H9 (cell line): ENCODE measurements around the gene THAP2. TPM values are rescaled to one million over a fixed set of nuclear protein-coding genes. Genes with fewer than 3 reads are reported as not detected.
"Not testable (repeated sequence)": the region's sequence is repeated elsewhere in the genome, so short reads cannot be mapped to it uniquely, and the experiment has no call there.

ENCODE experiments used
- DNase-seq: peaks from one replicate; pipeline ENCODE4 v3.0.0-alpha.2; 2017
- H2AFZ ChIP-seq: one replicate; pipeline ENCODE4 v1.6.1; 2013; ENCODE audit warnings: mild to moderate bottlenecking, low read length, control low read depth, moderate library complexity
- H2AK5ac ChIP-seq: 2 replicates; pipeline ENCODE4 v1.6.1; 2013; ENCODE audit warnings: low read length, control low read depth, mixed read lengths; ENCODE audit not compliant: insufficient read length
- H2BK120ac ChIP-seq: one replicate; pipeline ENCODE4 v1.6.1; 2013; ENCODE audit warnings: low read depth, mild to moderate bottlenecking, low read length, control low read depth, inconsistent platforms; ENCODE audit not compliant: poor library complexity, severe bottlenecking
- H2BK12ac ChIP-seq: 2 replicates; pipeline ENCODE4 v1.6.1; 2013; ENCODE audit warnings: low read length, control low read depth, mixed read lengths, low read depth; ENCODE audit not compliant: insufficient read length
- H2BK15ac ChIP-seq: 2 replicates; pipeline ENCODE4 v1.6.1; 2013; ENCODE audit warnings: low read depth, low read length, control low read depth
- H2BK20ac ChIP-seq: one replicate; pipeline ENCODE4 v1.6.1; 2013; ENCODE audit warnings: low read depth, mild to moderate bottlenecking, low read length, control low read depth, inconsistent platforms; ENCODE audit not compliant: poor library complexity, severe bottlenecking
- H2BK5ac ChIP-seq: 2 replicates; pipeline ENCODE4 v1.6.1; 2013; ENCODE audit warnings: low read length, control low read depth, mixed read lengths; ENCODE audit not compliant: insufficient read length
- H3K14ac ChIP-seq: 2 replicates; pipeline ENCODE4 v1.6.1; 2013; ENCODE audit warnings: low read length, control low read depth; ENCODE audit not compliant: insufficient read depth
- H3K18ac ChIP-seq: 2 replicates; pipeline ENCODE4 v1.6.1; 2013; ENCODE audit warnings: low read depth, mild to moderate bottlenecking, mixed read lengths, low read length, control low read depth; ENCODE audit not compliant: insufficient read length
- H3K23ac ChIP-seq: 2 replicates; pipeline ENCODE4 v1.6.1; 2013; ENCODE audit warnings: low read length, control low read depth, mixed read lengths, low read depth; ENCODE audit not compliant: insufficient read length
- H3K23me2 ChIP-seq: 2 replicates; pipeline ENCODE4 v1.6.1; 2013; ENCODE audit warnings: low read depth, mild to moderate bottlenecking, mixed read lengths, low read length, control low read depth; ENCODE audit not compliant: insufficient read length, poor library complexity, severe bottlenecking
- H3K27ac ChIP-seq: 2 replicates; pipeline ENCODE4 v1.5.1; 2013; ENCODE audit warnings: low read length, control low read depth, mixed read lengths, low read depth; ENCODE audit not compliant: insufficient read length
- H3K27me3 ChIP-seq: 2 replicates; pipeline ENCODE4 v1.6.1; 2013; ENCODE audit warnings: low read length, control low read depth, inconsistent platforms; ENCODE audit not compliant: insufficient read depth
- H3K4ac ChIP-seq: 2 replicates; pipeline ENCODE4 v1.6.1; 2013; ENCODE audit warnings: low read depth, mild to moderate bottlenecking, control low read depth, inconsistent platforms, low read length, moderate library complexity
- H3K4me1 ChIP-seq: 2 replicates; pipeline ENCODE4 v1.6.1; 2013; ENCODE audit warnings: low read length, control low read depth, inconsistent platforms; ENCODE audit not compliant: insufficient read depth
- H3K4me2 ChIP-seq: 2 replicates; pipeline ENCODE4 v1.6.1; 2013; ENCODE audit warnings: low read length, control low read depth, mixed read lengths; ENCODE audit not compliant: insufficient read length, insufficient read depth
- H3K56ac ChIP-seq: 2 replicates; pipeline ENCODE4 v1.6.1; 2013; ENCODE audit warnings: low read depth, mild to moderate bottlenecking, mixed read lengths, low read length, control low read depth; ENCODE audit not compliant: insufficient read length
- H3K79me1 ChIP-seq: 2 replicates; pipeline ENCODE4 v1.6.1; 2013; ENCODE audit warnings: low read depth, mild to moderate bottlenecking, moderate library complexity, low read length, control low read depth, inconsistent platforms; ENCODE audit not compliant: insufficient read depth, poor library complexity, severe bottlenecking
- H3K79me2 ChIP-seq: 2 replicates; pipeline ENCODE4 v1.6.1; 2013; ENCODE audit warnings: low read length, control low read depth, inconsistent platforms; ENCODE audit not compliant: insufficient read depth
- H3K9ac ChIP-seq: 2 replicates; pipeline ENCODE4 v1.6.1; 2013; ENCODE audit warnings: low read length, control low read depth, mixed read lengths; ENCODE audit not compliant: insufficient read length; ENCODE audit errors: extremely low read depth
- H3K9me3 ChIP-seq: one replicate; pipeline ENCODE4 v1.6.1; 2013; ENCODE audit warnings: low read depth, low read length, inconsistent platforms; ENCODE audit not compliant: control insufficient read depth
- H3T11ph ChIP-seq: one replicate; pipeline ENCODE4 v1.6.1; 2013; ENCODE audit warnings: mild to moderate bottlenecking, low read length, control low read depth, inconsistent platforms
- H4K20me1 ChIP-seq: one replicate; pipeline ENCODE4 v1.6.1; 2013; ENCODE audit not compliant: control insufficient read depth, insufficient read length, insufficient read depth
- H4K5ac ChIP-seq: 2 replicates; pipeline ENCODE4 v1.6.1; 2013; ENCODE audit warnings: low read depth, mild to moderate bottlenecking, mixed read lengths, low read length, control low read depth; ENCODE audit not compliant: insufficient read length
- H4K8ac ChIP-seq: replicated peaks from 2 replicates; pipeline ENCODE4 v1.6.1; 2013; ENCODE audit warnings: low read length, control low read depth, mixed read lengths, low read depth; ENCODE audit not compliant: insufficient read length
- H4K91ac ChIP-seq: 2 replicates; pipeline ENCODE4 v1.6.1; 2013; ENCODE audit warnings: low read depth, mild to moderate bottlenecking, moderate library complexity, mixed read lengths, low read length, control low read depth; ENCODE audit not compliant: insufficient read length
- H3K27ac Mint-ChIP-seq, 3 experiments: 2 replicates in 2 of 3; 3 replicates in 1 of 3; pipeline ENCODE4 v1.8.0; 2020 to 2021; ENCODE audit warnings: mixed read lengths in 3 of 3, mild to moderate bottlenecking in 1 of 3, moderate library complexity in 1 of 3
- H3K27me3 Mint-ChIP-seq: 2 replicates; pipeline ENCODE4 v1.8.0; 2021; ENCODE audit warnings: low read depth, mild to moderate bottlenecking, moderate library complexity, mixed read lengths
- H3K36me3 Mint-ChIP-seq, 3 experiments: 2 replicates in 2 of 3; 3 replicates in 1 of 3; pipeline ENCODE4 v1.8.0; 2020 to 2021; ENCODE audit warnings: low read depth in 3 of 3, mixed read lengths in 3 of 3; ENCODE audit not compliant: insufficient read depth in 1 of 3
- H3K4me1 Mint-ChIP-seq, 2 experiments: 2 replicates each; pipeline ENCODE4 v1.8.0; 2020; ENCODE audit warnings: mixed read lengths in 2 of 2
- H3K4me3 Mint-ChIP-seq, 2 experiments: 2 replicates in 1 of 2; 3 replicates in 1 of 2; pipeline ENCODE4 v1.8.0; 2020 to 2021; ENCODE audit warnings: mild to moderate bottlenecking in 2 of 2, mixed read lengths in 2 of 2, moderate library complexity in 1 of 2
- H3K9me3 Mint-ChIP-seq, 2 experiments: 2 replicates in 1 of 2; 3 replicates in 1 of 2; pipeline ENCODE4 v1.8.0; 2020; ENCODE audit warnings: mild to moderate bottlenecking in 2 of 2, mixed read lengths in 2 of 2, moderate library complexity in 1 of 2
- CTCF ChIP-seq: fragments of 200-600 bp; sonication (generic); conservative IDR thresholded peaks from 3 replicates; pipeline ENCODE4 v1.8.0; 2021; ENCODE audit warnings: antibody characterized with exemption, mild to moderate bottlenecking
- WGBS: extraction: QIAGEN DNeasy Blood & Tissue Kit; methylation state at CpG from one replicate; pipeline ENCODE4 v1.1.7; 2013; ENCODE audit warnings: missing lambda C conversion rate, low lambda C conversion rate, mixed read lengths; ENCODE audit not compliant: insufficient read length; ENCODE audit errors: extremely low coverage; 5-methylcytosine and 5-hydroxymethylcytosine counted together
- total RNA-seq: library from RNA; stranded (reverse); gene quantifications from 2 replicates; pipeline ENCODE4 v1.2.1, GENCODE V29; 2021

The THAP2 gene
- total RNA-seq, 1 experiment from 2014 or later, result 3.7 TPM

DNA sequence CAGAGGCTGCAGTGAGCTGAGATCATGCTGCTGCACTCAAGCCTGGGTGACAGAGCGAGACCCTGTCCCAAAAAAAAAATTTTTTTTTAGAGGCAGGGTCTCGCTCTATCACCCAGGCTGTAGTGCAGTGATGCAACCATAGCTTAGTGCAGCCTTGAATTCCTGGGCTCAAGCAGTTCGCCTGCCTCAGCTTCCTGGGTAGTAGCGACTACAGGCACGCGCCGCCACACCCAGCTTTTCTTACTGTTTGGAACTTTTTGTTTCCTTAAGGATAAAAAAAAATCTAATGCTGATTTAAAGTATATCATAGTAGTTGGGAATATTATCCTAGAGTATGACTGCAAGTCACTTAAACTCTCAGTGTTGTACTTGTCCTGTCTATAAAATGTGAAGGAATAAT is 29.0 kb downstream of the THAP2 start:
- peaks cover under 1 to 2% of the 10 kb centered on the region in 2 experiments; a peak in 3 of 4 replicates for H3K4me1 Mint-ChIP-seq
- Histone ChIP-seq H3K56ac (no peak overlapping the region), H2BK15ac (no peak overlapping the region), H3K27ac (no peak overlapping the region), H2AFZ (no peak overlapping the region), H3K79me2 (no peaks in the 10 kb centered on the region), H3K23me2 (no peaks in the 10 kb centered on the region), H4K5ac (no peak overlapping the region), H2BK5ac (no peak overlapping the region), H3T11ph (no peak overlapping the region), H3K23ac (no peak overlapping the region), H4K91ac (no peak overlapping the region), H2BK20ac (no peak overlapping the region), H3K18ac (no peak overlapping the region), H2BK12ac (no peak overlapping the region), H3K4me2 (no peak overlapping the region), H3K4me1 (no peaks in the 10 kb centered on the region), H3K27me3 (no peaks in the 10 kb centered on the region), H3K9ac (no peak overlapping the region), H3K4ac (no peak overlapping the region), H4K20me1 (no peaks in the 10 kb centered on the region), H3K9me3 (no peaks in the 10 kb centered on the region), H3K79me1 (no peaks in the 10 kb centered on the region), H3K14ac (no peak overlapping the region), H4K8ac (no peak overlapping the region), H2AK5ac (no peak overlapping the region), H2BK120ac (no peak overlapping the region)
- no peak overlapping the region for H3K4me3 Mint-ChIP-seq
- H3K27me3 Mint-ChIP-seq, result no peaks in the 10 kb centered on the region
- peaks cover 0 to 12% (median 3%) of the 10 kb centered on the region in 3 experiments; a peak in 4 of 7 replicates for H3K36me3 Mint-ChIP-seq
- no CpG with 5 or more reads among the region's 7 CpGs for WGBS
- no peak for DNase-seq
- no peak for TF ChIP-seq CTCF
- no peak overlapping the region for H3K27ac Mint-ChIP-seq
- no peaks in the 10 kb centered on the region for H3K9me3 Mint-ChIP-seq

DNA sequence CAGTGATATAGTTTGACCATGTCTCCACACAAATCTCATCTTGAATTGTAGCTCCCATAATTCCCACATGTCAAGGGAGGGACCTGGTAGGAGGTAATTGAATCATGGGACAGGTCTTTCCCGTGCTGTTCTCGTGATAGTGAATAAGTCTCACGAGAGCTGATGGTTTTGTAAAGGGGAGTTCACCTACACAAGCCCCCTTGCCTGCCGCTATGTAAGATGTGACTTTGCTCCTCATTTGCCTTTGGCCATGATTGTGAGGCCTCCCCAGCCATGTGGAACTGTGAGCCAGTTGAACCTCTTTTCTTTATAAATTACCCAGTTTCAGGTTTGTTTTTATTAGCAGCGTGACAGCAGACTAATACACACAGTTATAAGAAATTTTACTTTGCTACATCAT is 29.6 kb downstream of the THAP2 start:
- H3K4me2 ChIP-seq, H2BK12ac ChIP-seq, H3K79me2 ChIP-seq, H2BK5ac ChIP-seq, H2BK15ac ChIP-seq, H3K9me3 Mint-ChIP-seq, H3T11ph ChIP-seq, H4K91ac ChIP-seq, H3K18ac ChIP-seq, H3K14ac ChIP-seq, H3K9ac ChIP-seq, H2AFZ ChIP-seq, DNase-seq, H3K56ac ChIP-seq, H2AK5ac ChIP-seq, H4K20me1 ChIP-seq, H3K4me3 Mint-ChIP-seq, H3K4me1 ChIP-seq, H3K23me2 ChIP-seq, H3K4ac ChIP-seq, H3K79me1 ChIP-seq, H4K8ac ChIP-seq, H3K27me3 ChIP-seq, H4K5ac ChIP-seq, H3K23ac ChIP-seq, H3K27ac Mint-ChIP-seq, H3K4me1 Mint-ChIP-seq, H2BK120ac ChIP-seq, H2BK20ac ChIP-seq, H3K27ac ChIP-seq, H3K9me3 ChIP-seq, H3K27me3 Mint-ChIP-seq: not testable (repeated sequence)
- peaks cover 0 to 14% (median 7%) of the 10 kb centered on the region in 3 experiments; a peak in 5 of 7 replicates for H3K36me3 Mint-ChIP-seq
- WGBS, result no CpG with 5 or more reads among the region's 5 CpGs
